Measurements from ENCODE around the gene FLRT1. TPM values are rescaled to one million over a fixed set of nuclear protein-coding genes. Genes with fewer than 3 reads are reported as not detected.

FLRT1 gene
- total RNA-seq, 1 donor from 2014 or later: not detected

DNA sequence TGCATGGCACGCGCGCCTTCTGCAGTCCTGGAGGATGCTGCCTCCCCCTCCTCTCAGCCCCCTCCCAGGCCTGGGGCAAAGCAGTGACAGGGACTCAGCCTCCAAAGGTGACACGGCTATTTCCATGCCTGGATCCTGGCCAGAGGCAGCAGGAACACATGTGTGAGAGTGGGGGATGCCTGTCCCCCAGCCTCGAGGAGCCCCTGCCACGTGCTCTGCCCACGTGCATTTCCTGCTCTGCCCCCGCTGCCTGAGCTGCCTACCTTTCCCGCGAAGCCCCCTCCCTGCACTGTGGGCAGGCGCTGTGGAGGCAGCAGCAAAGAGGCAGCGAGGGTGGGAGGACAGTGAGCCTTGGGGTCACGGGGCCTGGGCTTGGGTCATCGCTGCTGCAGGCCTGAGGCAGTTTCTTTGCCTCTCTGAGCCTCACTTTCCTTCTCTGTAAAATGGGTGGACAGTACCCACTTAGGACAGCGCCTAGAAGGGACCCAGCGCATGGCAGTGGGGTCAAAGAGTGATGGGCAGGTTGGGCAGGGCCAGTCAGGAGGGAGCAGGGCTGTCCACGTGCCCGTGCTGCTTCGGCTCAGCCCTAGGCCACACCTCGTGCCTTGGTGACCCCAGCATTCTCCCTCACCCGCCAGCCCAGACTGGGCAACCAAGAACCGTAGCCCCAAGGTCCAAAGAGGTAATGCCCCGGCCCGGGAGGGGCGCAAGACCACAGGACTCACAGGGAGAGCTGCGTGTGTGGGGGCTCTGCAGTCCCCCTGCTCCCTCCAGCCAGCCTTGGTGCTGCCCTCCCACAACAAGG is 48.6 kb downstream of the FLRT1 start:
- Mint-ChIP-seq H3K36me3 (ENCODE audit: low read depth, unreplicated experiment) (no peaks in the 10 kb centered on the region), H3K9me3 (ENCODE audit: unreplicated experiment) (no peaks in the 10 kb centered on the region), H3K4me1 (ENCODE audit: unreplicated experiment) (no peaks in the 10 kb centered on the region), H3K4me3 (ENCODE audit: unreplicated experiment) (no peak overlapping the region), H3K27me3 (ENCODE audit: unreplicated experiment) (no peaks in the 10 kb centered on the region), H3K27ac (ENCODE audit: unreplicated experiment) (no peak overlapping the region)
- DNase-seq (ENCODE audit: low spot score): no peak
- TF ChIP-seq, protein P1, sequence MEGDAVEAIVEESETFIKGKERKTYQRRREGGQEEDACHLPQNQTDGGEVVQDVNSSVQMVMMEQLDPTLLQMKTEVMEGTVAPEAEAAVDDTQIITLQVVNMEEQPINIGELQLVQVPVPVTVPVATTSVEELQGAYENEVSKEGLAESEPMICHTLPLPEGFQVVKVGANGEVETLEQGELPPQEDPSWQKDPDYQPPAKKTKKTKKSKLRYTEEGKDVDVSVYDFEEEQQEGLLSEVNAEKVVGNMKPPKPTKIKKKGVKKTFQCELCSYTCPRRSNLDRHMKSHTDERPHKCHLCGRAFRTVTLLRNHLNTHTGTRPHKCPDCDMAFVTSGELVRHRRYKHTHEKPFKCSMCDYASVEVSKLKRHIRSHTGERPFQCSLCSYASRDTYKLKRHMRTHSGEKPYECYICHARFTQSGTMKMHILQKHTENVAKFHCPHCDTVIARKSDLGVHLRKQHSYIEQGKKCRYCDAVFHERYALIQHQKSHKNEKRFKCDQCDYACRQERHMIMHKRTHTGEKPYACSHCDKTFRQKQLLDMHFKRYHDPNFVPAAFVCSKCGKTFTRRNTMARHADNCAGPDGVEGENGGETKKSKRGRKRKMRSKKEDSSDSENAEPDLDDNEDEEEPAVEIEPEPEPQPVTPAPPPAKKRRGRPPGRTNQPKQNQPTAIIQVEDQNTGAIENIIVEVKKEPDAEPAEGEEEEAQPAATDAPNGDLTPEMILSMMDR (IDR thresholded peaks at IDR 0.05; ENCODE audit: unreplicated experiment): no peak

DNA sequence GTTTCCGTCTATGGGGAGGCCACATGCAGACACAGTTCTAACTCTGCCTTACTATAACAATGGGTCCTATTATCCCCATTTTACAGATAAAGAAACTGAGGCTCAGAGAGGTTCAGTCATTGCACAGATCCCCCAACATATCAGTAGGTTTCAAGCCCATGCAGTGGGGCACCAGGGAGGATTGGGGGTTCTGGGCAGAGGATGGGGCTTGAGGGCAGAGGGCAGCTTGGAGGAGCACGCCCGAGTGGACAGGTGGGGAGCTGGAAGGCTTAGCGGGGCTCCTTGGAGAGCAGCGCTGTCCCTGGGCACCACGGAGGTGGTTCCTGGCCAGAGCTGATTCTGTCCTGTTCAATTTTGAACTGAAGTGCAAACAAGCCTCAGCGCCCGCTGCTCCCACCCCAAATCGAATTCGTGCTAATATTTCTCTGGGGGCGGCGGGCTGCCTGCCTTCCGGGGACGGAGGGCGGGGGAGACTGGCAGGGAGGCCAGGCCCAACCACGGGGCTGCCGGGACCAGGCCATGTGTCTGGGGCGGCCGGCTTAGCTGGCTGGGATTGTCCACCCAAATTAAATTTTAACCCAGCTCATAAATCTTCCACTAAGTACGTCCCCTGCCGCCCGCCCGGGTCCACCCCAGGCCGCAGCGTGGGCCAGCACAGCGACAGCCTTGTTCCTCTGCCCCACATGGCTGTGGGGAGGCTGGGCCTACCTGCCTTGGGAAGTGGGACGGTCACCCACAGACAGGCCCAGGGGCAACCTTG is 49.4 kb downstream of the FLRT1 start:
- Mint-ChIP-seq H3K27ac (ENCODE audit: unreplicated experiment) (no peak overlapping the region), H3K9me3 (ENCODE audit: unreplicated experiment) (no peaks in the 10 kb centered on the region), H3K4me1 (ENCODE audit: unreplicated experiment) (no peaks in the 10 kb centered on the region), H3K27me3 (ENCODE audit: unreplicated experiment) (no peaks in the 10 kb centered on the region), H3K36me3 (ENCODE audit: low read depth, unreplicated experiment) (no peaks in the 10 kb centered on the region), H3K4me3 (ENCODE audit: unreplicated experiment) (no peak overlapping the region)
- TF ChIP-seq, protein P1 (IDR thresholded peaks at IDR 0.05; ENCODE audit: unreplicated experiment): no peak
- DNase-seq (ENCODE audit: low spot score): no peak

Other genes with a start within 250 kb of the FLRT1 start
- gene SPINDOC, start 222.5 kb upstream of the FLRT1 start, total RNA-seq (ENCODE audit: unreplicated experiment): 55.3 TPM
- 42.6 TPM for gene MARK2, start 196.8 kb upstream of the FLRT1 start, total RNA-seq (ENCODE audit: unreplicated experiment)
- gene RCOR2, start 118.8 kb upstream of the FLRT1 start, total RNA-seq (ENCODE audit: unreplicated experiment): 9.3 TPM
- gene NAA40, start 96.9 kb upstream of the FLRT1 start, total RNA-seq (ENCODE audit: unreplicated experiment): 48.2 TPM
- 188 TPM for gene COX8A, start 61.3 kb upstream of the FLRT1 start, total RNA-seq (ENCODE audit: unreplicated experiment)
- 69.8 TPM for gene OTUB1, start 49.5 kb upstream of the FLRT1 start, total RNA-seq (ENCODE audit: unreplicated experiment)
- gene MACROD1, start 130.2 kb downstream of the FLRT1 start, total RNA-seq (ENCODE audit: unreplicated experiment): 4.1 TPM
- gene STIP1, start 150.2 kb downstream of the FLRT1 start, total RNA-seq (ENCODE audit: unreplicated experiment): 124 TPM
- 6.2 TPM for gene FERMT3, start 170.8 kb downstream of the FLRT1 start, total RNA-seq (ENCODE audit: unreplicated experiment)
- 23.2 TPM for gene TRPT1, start 190.3 kb downstream of the FLRT1 start, total RNA-seq (ENCODE audit: unreplicated experiment)
- 21.2 TPM for gene NUDT22, start 190.3 kb downstream of the FLRT1 start, total RNA-seq (ENCODE audit: unreplicated experiment)
- 38.0 TPM for gene DNAJC4, start 194.6 kb downstream of the FLRT1 start, total RNA-seq (ENCODE audit: unreplicated experiment)
- 11.5 TPM for gene VEGFB, start 198.7 kb downstream of the FLRT1 start, total RNA-seq (ENCODE audit: unreplicated experiment)
- 35.3 TPM for gene FKBP2, start 205.2 kb downstream of the FLRT1 start, total RNA-seq (ENCODE audit: unreplicated experiment)
- 201 TPM for gene PPP1R14B, start 211.0 kb downstream of the FLRT1 start, total RNA-seq (ENCODE audit: unreplicated experiment)
- gene PLCB3, start 215.6 kb downstream of the FLRT1 start, total RNA-seq (ENCODE audit: unreplicated experiment): 51.0 TPM
- 40.7 TPM for gene BAD, start 248.7 kb downstream of the FLRT1 start, total RNA-seq (ENCODE audit: unreplicated experiment)
- 56.0 TPM for gene GPR137, start 249.9 kb downstream of the FLRT1 start, total RNA-seq (ENCODE audit: unreplicated experiment)